ENCODE results near the gene C11orf52. TPM values are rescaled to one million over a fixed set of nuclear protein-coding genes. Genes with fewer than 3 reads are reported as not detected.

Gene C11orf52
- total and polyA plus RNA-seq, 2 of the 8 experiments (the other 6 are each of a cell fraction or from before 2014, with no cell fraction given) = 1.7 to 2.7 TPM

- Histone ChIP-seq H2BK20ac (ENCODE audit: low read length) (no peak overlapping the region), H3K14ac (ENCODE audit: insufficient read length) (no peak overlapping the region), H3K79me2 (ENCODE audit: control insufficient read depth in 1 of 2, insufficient read depth in 2 of 2, low read length in 2 of 2) (no peaks in the 10 kb centered on the region), H3K56ac (replicated peaks; ENCODE audit: insufficient read length, low read depth, low read length) (no peak overlapping the region), H4K20me1 (replicated peaks in 1 of 2; ENCODE audit: control insufficient read depth in 1 of 2, insufficient read depth in 2 of 2, low read length in 2 of 2) (no peaks in the 10 kb centered on the region), H3K36me3 (ENCODE audit: control insufficient read depth in 2 of 4, insufficient read depth in 4 of 4, low read length in 3 of 4) (no peaks in the 10 kb centered on the region), H3K9ac (replicated peaks in 1 of 4; ENCODE audit: extremely low read depth in 1 of 4, low read depth in 3 of 4, low read length in 3 of 4) (no peak overlapping the region), H2BK120ac (replicated peaks; ENCODE audit: low read depth, low read length) (no peak overlapping the region), H3K18ac (ENCODE audit: extremely low read depth, low read length) (no peak overlapping the region), H3K23ac (ENCODE audit: insufficient read length) (no peak overlapping the region), H3K4me1 (replicated peaks in 1 of 4; ENCODE audit: control insufficient read depth in 3 of 4, insufficient read depth in 4 of 4, low read length in 3 of 4) (peaks cover 0 to 16% (median 6%) of the 10 kb centered on the region in 4 experiments; a peak in 6 of 7 replicates), H3K4ac (replicated peaks; ENCODE audit: insufficient read length, low read depth, low read length) (no peak overlapping the region), H3K4me3 (ENCODE audit: extremely low read depth in 1 of 4, insufficient read depth in 2 of 4, low read depth in 3 of 4, low read length in 4 of 4) (no peak overlapping the region), H2AK5ac (ENCODE audit: low read depth, low read length) (no peak overlapping the region), H2BK12ac (ENCODE audit: low read depth, low read length) (no peak overlapping the region), H4K91ac (replicated peaks; ENCODE audit: insufficient read length, low read length) (no peak overlapping the region), H4K8ac (ENCODE audit: extremely low read depth, insufficient read depth, low read length) (no peak overlapping the region), H2BK15ac (ENCODE audit: low read length) (no peak overlapping the region), H3K9me3 (ENCODE audit: insufficient read depth in 2 of 2, low read depth in 1 of 2, low read length in 1 of 2) (no peaks in the 10 kb centered on the region), H3K23me2 (ENCODE audit: low read depth, low read length) (peaks cover 3% of the 10 kb centered on the region; the same call in 1 of the 2 replicates), H2AFZ (ENCODE audit: low read length) (no peak overlapping the region), H3K4me2 (ENCODE audit: insufficient read depth in 1 of 2, low read depth in 2 of 2, low read length in 2 of 2) (no peak overlapping the region), H2BK5ac (ENCODE audit: low read depth, low read length) (no peak overlapping the region), H3K27me3 (replicated peaks in 1 of 4; ENCODE audit: control insufficient read depth in 3 of 4, extremely low read depth in 1 of 4, insufficient read depth in 3 of 4, low read length in 3 of 4) (no peaks in the 10 kb centered on the region; a peak in 1 of 7 replicates), H3K79me1 (ENCODE audit: low read depth, low read length) (no peaks in the 10 kb centered on the region), H4K5ac (ENCODE audit: insufficient read length, low read depth, low read length) (no peak overlapping the region), H3K27ac (ENCODE audit: low read depth, low read length) (no peak overlapping the region)
- no peak for DNase-seq (ENCODE audit: low read depth in 1 of 2, low spot score in 2 of 2)
- WGBS, 2 experiments (ENCODE audit: extremely low coverage in 1 of 2, insufficient coverage in 1 of 2, insufficient read length in 1 of 2, insufficient replicate concordance in 2 of 2, low coverage in 1 of 2, low lambda C conversion rate in 2 of 2, missing lambda C conversion rate in 1 of 2) = 90% methylated on average over 2 of the region's 2 CpGs; no CpG with 5 or more reads in 1 of the 2 experiments
- TF ChIP-seq RNF2 (IDR thresholded peaks at IDR 0.05; ENCODE audit: borderline replicate concordance, low read depth, low read length, missing control alignments, poor library complexity, severe bottlenecking) (no peak), ASH2L (IDR thresholded peaks at IDR 0.05; ENCODE audit: low read length) (no peak), GABPA (IDR thresholded peaks at IDR 0.05; ENCODE audit: borderline replicate concordance, insufficient read depth, low read length) (no peak), CEBPB (IDR thresholded peaks at IDR 0.05; ENCODE audit: low read depth, low read length) (peak; percentile 53; the same call in 1 of the 2 replicates)
- POLR2A ChIA-PET (ENCODE audit: partially characterized antibody) = interaction anchor here (1.5 kb wide), 1 partner anchor 43 kb away, joined by 3 read pairs; no protein-coding TSS in a partner anchor
- CTCF ChIA-PET (ENCODE audit: partially characterized antibody) = interaction anchor here (1.4 to 25.5 kb wide), 2 partner anchors 9 to 57 kb away, joined by 4 to 565 read pairs; no protein-coding TSS in a partner anchor
- no peak for FAIRE-seq
Observed at GRCh38 chr11:111922803-111923202, 4.1 kb downstream of the C11orf52 start.
